ENCODE measurements around the gene AKNAD1. TPM values are rescaled to one million over a fixed set of nuclear protein-coding genes. Genes with fewer than 3 reads are reported as not detected.

AKNAD1 gene
- total RNA-seq, 1 experiment from 2014 or later: not detected

- Histone ChIP-seq H3K4me1 (ENCODE audit: low read length) (peaks cover 7% of the 10 kb centered on the region), H4K20me1 (ENCODE audit: insufficient read depth, low read depth, low read length) (no peaks in the 10 kb centered on the region), H3K4me3 (ENCODE audit: low read length) (no peak overlapping the region), H3K9me3 (ENCODE audit: low read length) (no peaks in the 10 kb centered on the region), H3K27me3 (ENCODE audit: low read length) (no peaks in the 10 kb centered on the region), H3K36me3 (ENCODE audit: insufficient read depth, low read length) (no peaks in the 10 kb centered on the region), H3K27ac (ENCODE audit: low read length) (no peak overlapping the region), H3K9ac (ENCODE audit: low read length) (no peak overlapping the region), H3K9me2 (replicated peaks; ENCODE audit: insufficient read depth, low read length) (no peaks in the 10 kb centered on the region), H3K4me2 (ENCODE audit: low read depth, low read length, poor library complexity, severe bottlenecking) (no peak overlapping the region), H2AFZ (ENCODE audit: low read length) (no peak overlapping the region), H3K79me2 (ENCODE audit: low read length) (no peaks in the 10 kb centered on the region)
- DNase-seq: no peak
Observed at GRCh38 chr1:108817811-108818210, 39.1 kb downstream of the AKNAD1 start.

- Histone ChIP-seq H3K4me2 (ENCODE audit: low read depth, low read length, poor library complexity, severe bottlenecking) (no peak overlapping the region), H3K9me3 (ENCODE audit: low read length) (no peaks in the 10 kb centered on the region), H3K36me3 (ENCODE audit: insufficient read depth, low read length) (no peaks in the 10 kb centered on the region), H3K4me1 (ENCODE audit: low read length) (peaks cover 7% of the 10 kb centered on the region), H3K4me3 (ENCODE audit: low read length) (no peak overlapping the region), H3K9ac (ENCODE audit: low read length) (no peak overlapping the region), H2AFZ (ENCODE audit: low read length) (no peak overlapping the region), H4K20me1 (ENCODE audit: insufficient read depth, low read depth, low read length) (no peaks in the 10 kb centered on the region), H3K79me2 (ENCODE audit: low read length) (no peaks in the 10 kb centered on the region), H3K9me2 (replicated peaks; ENCODE audit: insufficient read depth, low read length) (no peaks in the 10 kb centered on the region), H3K27me3 (ENCODE audit: low read length) (no peaks in the 10 kb centered on the region), H3K27ac (ENCODE audit: low read length) (no peak overlapping the region)
- DNase-seq: no peak
Observed at GRCh38 chr1:108817016-108817415, 39.9 kb downstream of the AKNAD1 start.

GRCh38 chr1:108816049-108816893, 40.6 kb downstream of the AKNAD1 start:
- no peak overlapping the region for H3K4me3 ChIP-seq (ENCODE audit: low read length)
- no peaks in the 10 kb centered on the region for H4K20me1 ChIP-seq (ENCODE audit: insufficient read depth, low read depth, low read length)
- no peak overlapping the region for H3K27ac ChIP-seq (ENCODE audit: low read length)
- DNase-seq: no peak
- no peak overlapping the region for H3K4me2 ChIP-seq (ENCODE audit: low read depth, low read length, poor library complexity, severe bottlenecking)
- H2AFZ ChIP-seq (ENCODE audit: low read length): no peak overlapping the region
- H3K9ac ChIP-seq (ENCODE audit: low read length): no peak overlapping the region
- H3K4me1 ChIP-seq (ENCODE audit: low read length): peaks cover 7% of the 10 kb centered on the region
- no peaks in the 10 kb centered on the region for H3K79me2 ChIP-seq (ENCODE audit: low read length)
- H3K36me3 ChIP-seq (ENCODE audit: insufficient read depth, low read length): no peaks in the 10 kb centered on the region
- no peaks in the 10 kb centered on the region for H3K9me2 ChIP-seq (replicated peaks; ENCODE audit: insufficient read depth, low read length)
- no peaks in the 10 kb centered on the region for H3K27me3 ChIP-seq (ENCODE audit: low read length)
- no peaks in the 10 kb centered on the region for H3K9me3 ChIP-seq (ENCODE audit: low read length)

- Histone ChIP-seq H3K9me3 (ENCODE audit: low read length) (no peaks in the 10 kb centered on the region), H3K79me2 (ENCODE audit: low read length) (no peaks in the 10 kb centered on the region), H3K27me3 (ENCODE audit: low read length) (no peaks in the 10 kb centered on the region), H3K9me2 (replicated peaks; ENCODE audit: insufficient read depth, low read length) (no peaks in the 10 kb centered on the region), H3K4me1 (ENCODE audit: low read length) (peaks cover 7% of the 10 kb centered on the region), H2AFZ (ENCODE audit: low read length) (no peak overlapping the region), H3K4me3 (ENCODE audit: low read length) (no peak overlapping the region), H3K9ac (ENCODE audit: low read length) (no peak overlapping the region), H3K27ac (ENCODE audit: low read length) (no peak overlapping the region), H3K36me3 (ENCODE audit: insufficient read depth, low read length) (peaks cover under 1% of the 10 kb centered on the region; the same call in 1 of the 2 replicates), H4K20me1 (ENCODE audit: insufficient read depth, low read depth, low read length) (no peaks in the 10 kb centered on the region), H3K4me2 (ENCODE audit: low read depth, low read length, poor library complexity, severe bottlenecking) (no peak overlapping the region)
- DNase-seq: no peak
Observed at GRCh38 chr1:108815566-108815965, 41.3 kb downstream of the AKNAD1 start.

GRCh38 chr1:108814343-108815125, 42.4 kb downstream of the AKNAD1 start:
- no peak for DNase-seq
- no peaks in the 10 kb centered on the region for H3K9me3 ChIP-seq (ENCODE audit: low read length)
- peaks cover 10% of the 10 kb centered on the region for H3K36me3 ChIP-seq (ENCODE audit: insufficient read depth, low read length)
- no peak overlapping the region for H3K9ac ChIP-seq (ENCODE audit: low read length)
- H3K4me2 ChIP-seq (ENCODE audit: low read depth, low read length, poor library complexity, severe bottlenecking): no peak overlapping the region
- no peak overlapping the region for H3K4me3 ChIP-seq (ENCODE audit: low read length)
- H2AFZ ChIP-seq (ENCODE audit: low read length): no peak overlapping the region
- no peak overlapping the region for H3K27ac ChIP-seq (ENCODE audit: low read length)
- no peaks in the 10 kb centered on the region for H3K9me2 ChIP-seq (replicated peaks; ENCODE audit: insufficient read depth, low read length)
- H3K27me3 ChIP-seq (ENCODE audit: low read length): no peaks in the 10 kb centered on the region
- no peaks in the 10 kb centered on the region for H3K79me2 ChIP-seq (ENCODE audit: low read length)
- H3K4me1 ChIP-seq (ENCODE audit: low read length): peaks cover 7% of the 10 kb centered on the region
- no peaks in the 10 kb centered on the region for H4K20me1 ChIP-seq (ENCODE audit: insufficient read depth, low read depth, low read length)

GRCh38 chr1:108813326-108813725, 43.6 kb downstream of the AKNAD1 start:
- Histone ChIP-seq H3K79me2 (ENCODE audit: low read length) (no peaks in the 10 kb centered on the region), H3K27me3 (ENCODE audit: low read length) (no peaks in the 10 kb centered on the region), H2AFZ (ENCODE audit: low read length) (no peak overlapping the region), H3K9me2 (replicated peaks; ENCODE audit: insufficient read depth, low read length) (no peaks in the 10 kb centered on the region), H3K4me3 (ENCODE audit: low read length) (no peak overlapping the region), H3K4me2 (ENCODE audit: low read depth, low read length, poor library complexity, severe bottlenecking) (no peak overlapping the region), H4K20me1 (ENCODE audit: insufficient read depth, low read depth, low read length) (no peaks in the 10 kb centered on the region), H3K27ac (ENCODE audit: low read length) (no peak overlapping the region), H3K4me1 (ENCODE audit: low read length) (peaks cover 6% of the 10 kb centered on the region), H3K9me3 (ENCODE audit: low read length) (no peaks in the 10 kb centered on the region), H3K36me3 (ENCODE audit: insufficient read depth, low read length) (peaks cover 18% of the 10 kb centered on the region), H3K9ac (ENCODE audit: low read length) (no peak overlapping the region)
- no peak for DNase-seq

- no peaks in the 10 kb centered on the region for H3K4me1 ChIP-seq (ENCODE audit: low read length)
- H3K36me3 ChIP-seq (ENCODE audit: insufficient read depth, low read length): peaks cover 23% of the 10 kb centered on the region
- no peaks in the 10 kb centered on the region for H3K79me2 ChIP-seq (ENCODE audit: low read length)
- no peak overlapping the region for H3K9ac ChIP-seq (ENCODE audit: low read length)
- no peak overlapping the region for H3K4me2 ChIP-seq (ENCODE audit: low read depth, low read length, poor library complexity, severe bottlenecking)
- no peaks in the 10 kb centered on the region for H3K27me3 ChIP-seq (ENCODE audit: low read length)
- H3K9me3 ChIP-seq (ENCODE audit: low read length): no peaks in the 10 kb centered on the region
- no peaks in the 10 kb centered on the region for H3K9me2 ChIP-seq (replicated peaks; ENCODE audit: insufficient read depth, low read length)
- H2AFZ ChIP-seq (ENCODE audit: low read length): no peak overlapping the region
- H4K20me1 ChIP-seq (ENCODE audit: insufficient read depth, low read depth, low read length): no peaks in the 10 kb centered on the region
- no peak overlapping the region for H3K4me3 ChIP-seq (ENCODE audit: low read length)
- no peak overlapping the region for H3K27ac ChIP-seq (ENCODE audit: low read length)
- no peak for DNase-seq
Observed at GRCh38 chr1:108811611-108812010, 45.3 kb downstream of the AKNAD1 start.

GRCh38 chr1:108808438-108808837, 48.5 kb downstream of the AKNAD1 start:
- H4K20me1 ChIP-seq (ENCODE audit: insufficient read depth, low read depth, low read length): no peaks in the 10 kb centered on the region
- DNase-seq: no peak
- peaks cover 34% of the 10 kb centered on the region for H3K36me3 ChIP-seq (ENCODE audit: insufficient read depth, low read length)
- no peak overlapping the region for H3K9ac ChIP-seq (ENCODE audit: low read length)
- H3K27ac ChIP-seq (ENCODE audit: low read length): no peak overlapping the region
- H3K9me3 ChIP-seq (ENCODE audit: low read length): no peaks in the 10 kb centered on the region
- H3K4me2 ChIP-seq (ENCODE audit: low read depth, low read length, poor library complexity, severe bottlenecking): no peak overlapping the region
- H3K27me3 ChIP-seq (ENCODE audit: low read length): no peaks in the 10 kb centered on the region
- H3K4me3 ChIP-seq (ENCODE audit: low read length): no peak overlapping the region
- H2AFZ ChIP-seq (ENCODE audit: low read length): no peak overlapping the region
- no peaks in the 10 kb centered on the region for H3K79me2 ChIP-seq (ENCODE audit: low read length)
- H3K9me2 ChIP-seq (replicated peaks; ENCODE audit: insufficient read depth, low read length): no peaks in the 10 kb centered on the region
- no peaks in the 10 kb centered on the region for H3K4me1 ChIP-seq (ENCODE audit: low read length)
